HG03439 (cell line): ENCODE results near the gene GANC.

Experiments used
- ATAC-seq: cut with Tn5 transposase; IDR thresholded peaks from one replicate; pipeline ENCODE4 v1.9.1; 2021; ENCODE audit warnings: mild to moderate bottlenecking, moderate library complexity; ENCODE audit not compliant: unreplicated experiment

GANC gene

DNA sequence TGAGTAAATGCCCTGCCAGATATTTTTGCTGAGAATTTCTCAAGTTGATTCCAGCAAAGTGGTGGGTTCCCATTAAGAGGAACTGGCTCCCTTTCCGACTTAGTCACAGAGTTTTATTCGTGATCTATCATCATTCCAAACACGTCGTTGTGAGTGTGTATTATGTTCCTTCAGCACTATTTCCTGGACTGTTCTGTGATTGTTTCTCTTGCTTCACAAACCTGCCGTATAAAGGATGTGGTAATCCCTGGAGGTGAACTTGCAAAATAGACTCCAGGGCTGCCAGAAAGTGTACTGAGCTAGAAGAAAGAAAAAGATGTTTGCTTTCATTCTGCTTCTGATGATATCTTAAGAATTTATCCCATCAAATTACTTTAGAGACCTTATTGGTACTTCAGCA, 71.8 kb downstream of the GANC start:
- no peak for ATAC-seq

DNA sequence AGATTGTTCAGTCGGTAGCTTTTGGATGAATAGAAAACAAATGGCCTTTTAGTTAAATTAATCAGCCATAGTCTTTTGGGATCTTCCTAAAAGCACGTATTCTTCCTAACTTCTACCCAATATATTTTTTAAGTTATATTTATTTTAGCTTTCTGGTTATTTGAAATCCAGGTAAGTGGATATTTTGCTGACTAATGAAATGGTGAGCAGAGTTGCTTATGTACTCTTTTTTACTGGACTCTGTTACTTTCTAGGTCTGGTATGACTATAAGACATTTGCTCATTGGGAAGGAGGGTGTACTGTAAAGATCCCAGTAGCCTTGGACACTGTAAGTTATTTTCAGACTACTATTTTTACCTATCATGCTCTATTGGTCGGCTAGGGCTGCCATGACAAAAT, 72.5 kb downstream of the GANC start:
- no peak for ATAC-seq

DNA sequence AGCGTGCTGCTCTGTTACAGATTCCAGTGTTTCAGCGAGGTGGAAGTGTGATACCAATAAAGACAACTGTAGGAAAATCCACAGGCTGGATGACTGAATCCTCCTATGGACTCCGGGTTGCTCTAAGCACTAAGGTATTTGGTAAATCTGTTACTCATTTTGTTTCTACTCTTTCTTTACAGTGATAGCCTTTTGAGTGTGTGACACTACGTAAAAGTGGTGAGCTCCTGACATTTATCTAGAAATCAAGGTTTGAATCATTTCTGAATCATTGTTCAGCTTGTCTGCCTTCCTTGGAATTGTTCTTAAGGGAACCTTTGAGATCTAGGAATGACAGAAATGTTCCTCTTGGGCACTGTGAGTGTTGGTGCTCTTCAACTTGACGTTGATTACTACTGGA, 75.1 kb downstream of the GANC start:
- ATAC-seq: no peak

GRCh38 chr15:42349186-42349585, 76.2 kb downstream of the GANC start:
- ATAC-seq: no peak

- ATAC-seq: no peak
Measured at GRCh38 chr15:42352401-42352800, 79.4 kb downstream of the GANC start.

- no peak for ATAC-seq
Measured at GRCh38 chr15:42353061-42353460, 80.1 kb downstream of the GANC start.

- ATAC-seq: no peak
Measured at GRCh38 chr15:42354824-42355223, 81.8 kb downstream of the GANC start.

GRCh38 chr15:42355291-42355690, 82.3 kb downstream of the GANC start:
- ATAC-seq: no peak

GRCh38 chr15:42356851-42357250, 83.8 kb downstream of the GANC start:
- no peak for ATAC-seq

- no peak for ATAC-seq
Measured at GRCh38 chr15:42358141-42358540, 85.1 kb downstream of the GANC start.

DNA sequence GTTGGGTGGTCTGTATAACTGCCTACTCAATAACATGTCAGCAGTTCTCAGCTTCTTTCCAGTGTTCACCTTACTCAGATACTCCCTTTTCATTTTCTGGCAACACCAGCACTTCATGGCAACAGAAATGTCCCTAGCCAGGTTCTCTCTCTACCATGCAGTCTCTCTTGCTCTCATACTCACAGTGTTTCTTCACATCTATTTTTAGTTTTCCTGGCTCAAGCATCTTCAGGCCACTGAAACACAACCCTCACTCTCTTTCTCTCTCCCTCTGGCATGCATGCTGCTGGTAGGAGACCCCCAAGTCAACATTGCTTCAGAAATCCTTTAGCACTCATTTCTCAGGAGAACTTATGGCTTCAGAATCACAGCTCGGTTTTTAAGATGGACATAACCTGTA, 86.2 kb downstream of the GANC start, which contains the start of gene CAPN3:
CAPN3 (plus strand) TSS at position 253 of the 400 bp plus-strand sequence. CDS start 305 bp downstream, outside the sequence.
- ATAC-seq: no peak

- ATAC-seq: no peak
Measured at GRCh38 chr15:42359985-42360384, 87.0 kb downstream of the GANC start.

- no peak for ATAC-seq
Measured at GRCh38 chr15:42360535-42361112, 87.6 kb downstream of the GANC start.

GRCh38 chr15:42363487-42363886, 90.5 kb downstream of the GANC start:
- no peak for ATAC-seq

- ATAC-seq: no peak
Measured at GRCh38 chr15:42363942-42364341, 90.9 kb downstream of the GANC start.

DNA sequence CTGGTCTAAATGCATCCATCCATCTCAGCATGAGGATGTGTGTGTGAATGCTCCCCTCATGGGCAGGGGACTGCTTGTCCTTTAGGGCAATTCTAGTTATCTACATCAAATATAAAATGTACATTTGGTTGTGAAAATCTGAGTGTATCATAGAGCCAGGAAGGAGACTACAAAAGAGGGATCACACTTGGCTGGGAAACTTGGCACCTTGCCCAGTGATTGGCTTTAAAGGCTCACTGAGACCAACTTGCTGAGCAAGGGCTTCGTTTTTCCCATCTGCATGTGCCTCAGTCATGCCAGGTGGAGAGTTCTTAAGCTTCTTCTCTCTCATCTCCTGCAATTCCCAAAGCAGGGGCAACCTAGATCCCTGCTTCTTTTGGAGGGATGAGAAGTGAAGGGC, 91.5 kb downstream of the GANC start:
- no peak for ATAC-seq

DNA sequence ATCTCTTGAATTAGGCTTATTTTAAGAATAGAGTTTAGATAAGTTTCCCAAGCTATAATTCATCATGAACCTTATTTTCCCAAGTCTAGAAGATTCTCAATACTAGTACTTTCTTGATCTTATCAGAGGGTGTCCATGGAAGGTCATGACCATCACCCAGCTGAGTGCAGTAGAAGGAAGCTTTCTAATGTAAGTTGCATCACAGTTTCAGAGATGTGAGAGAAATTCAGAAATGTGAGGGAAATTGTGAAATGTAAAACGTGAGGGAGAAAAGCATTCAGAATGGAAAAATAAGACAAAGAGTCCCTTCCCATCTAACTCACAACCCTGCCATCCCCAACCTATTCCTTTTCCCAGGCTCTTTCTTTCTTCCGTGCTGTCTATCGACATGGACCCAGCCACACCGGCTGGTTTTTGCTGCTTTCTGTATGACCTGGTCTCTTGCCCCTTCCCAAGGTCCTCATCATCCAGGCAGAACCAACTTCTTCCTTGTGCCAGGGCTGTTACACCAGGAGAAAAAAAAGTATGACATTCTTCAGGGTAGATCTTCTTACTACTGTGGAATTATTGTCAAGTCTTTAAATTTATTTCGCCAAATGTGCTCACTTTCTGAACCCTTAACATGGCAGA, 93.0 kb downstream of the GANC start:
- no peak for ATAC-seq

- no peak for ATAC-seq
Measured at GRCh38 chr15:42367041-42367440, 94.0 kb downstream of the GANC start.

- no peak for ATAC-seq
Measured at GRCh38 chr15:42368096-42368495, 95.1 kb downstream of the GANC start.

DNA sequence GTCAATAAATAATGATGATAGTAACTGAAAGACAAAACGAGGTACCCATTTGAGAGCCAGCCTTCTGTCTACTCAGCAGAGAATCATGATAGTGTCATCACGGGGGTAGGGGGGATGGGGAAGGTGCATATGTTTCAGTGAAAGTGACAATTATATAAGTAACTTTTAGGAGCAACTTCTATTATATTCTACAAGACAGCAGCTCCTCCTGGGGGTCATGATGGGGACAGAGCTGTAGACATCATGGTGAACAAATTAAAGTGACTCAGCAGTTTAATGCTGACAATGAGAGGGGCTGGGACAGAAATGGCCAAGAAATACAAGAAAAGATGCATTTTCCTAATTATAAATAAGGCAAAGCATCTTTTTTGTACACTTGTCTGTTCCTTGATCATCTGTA, 98.1 kb downstream of the GANC start:
- ATAC-seq: no peak

GRCh38 chr15:42373274-42373673, 100.3 kb downstream of the GANC start:
- no peak for ATAC-seq

DNA sequence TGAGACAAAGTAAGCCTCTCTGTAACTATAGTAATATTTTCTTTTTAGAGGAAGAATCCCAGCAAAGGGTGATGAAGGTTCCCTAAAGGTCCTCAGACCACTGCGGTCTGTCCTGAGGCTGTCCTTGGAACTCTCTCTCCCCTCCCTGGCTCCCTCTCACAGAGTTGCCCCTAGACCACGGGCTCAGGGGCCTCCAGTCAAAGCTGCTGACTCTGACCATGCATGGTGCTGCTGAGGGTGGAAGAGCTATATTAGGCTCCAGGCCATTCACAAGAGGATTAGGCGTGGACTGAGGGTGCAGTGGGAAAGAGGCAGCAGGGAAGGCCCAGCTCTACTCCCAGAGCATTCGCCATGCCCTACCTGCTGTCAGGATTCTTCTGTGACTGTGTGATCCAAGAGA, 100.9 kb downstream of the GANC start:
- ATAC-seq: no peak

GRCh38 chr15:42374810-42375209, 101.8 kb downstream of the GANC start:
- ATAC-seq: no peak
